ENCODE data around the gene SUSD1. TPM values are rescaled to one million over a fixed set of nuclear protein-coding genes. Genes with fewer than 3 reads are reported as not detected.

SUSD1 gene
- total and polyA plus RNA-seq, 2 donors = 6.4 to 9.0 TPM

- Histone ChIP-seq H3K27ac (ENCODE audit: low read depth in 1 of 2, low read length in 1 of 2) (no peak overlapping the region), H3K9me3 (ENCODE audit: control insufficient read depth in 2 of 2, insufficient read depth in 1 of 2, low read length in 1 of 2) (peaks cover 0 to 4% of the 10 kb centered on the region in 2 donors), H3K4me3 (ENCODE audit: low read length in 2 of 2) (no peak overlapping the region), H3K4me1 (ENCODE audit: control insufficient read depth in 2 of 2, insufficient read depth in 2 of 2, low read length in 2 of 2) (peaks cover 15 to 31% of the 10 kb centered on the region in 2 donors), H3K36me3 (ENCODE audit: control insufficient read depth in 2 of 2, insufficient read depth in 2 of 2, low read length in 1 of 2) (no peaks in the 10 kb centered on the region), H3K27me3 (ENCODE audit: control insufficient read depth in 2 of 2, insufficient read depth in 1 of 2, low read length in 1 of 2) (peaks cover 0 to 6% of the 10 kb centered on the region in 2 donors)
- WGBS = 76% methylated on average over 4 of the region's 4 CpGs
- DNase-seq (ENCODE audit: low read depth in 6 of 9, low spot score in 9 of 9) = no peak
These were observed 4.7 kb upstream of the SUSD1 start for GRCh38 chr9:112179816-112180215.

DNA sequence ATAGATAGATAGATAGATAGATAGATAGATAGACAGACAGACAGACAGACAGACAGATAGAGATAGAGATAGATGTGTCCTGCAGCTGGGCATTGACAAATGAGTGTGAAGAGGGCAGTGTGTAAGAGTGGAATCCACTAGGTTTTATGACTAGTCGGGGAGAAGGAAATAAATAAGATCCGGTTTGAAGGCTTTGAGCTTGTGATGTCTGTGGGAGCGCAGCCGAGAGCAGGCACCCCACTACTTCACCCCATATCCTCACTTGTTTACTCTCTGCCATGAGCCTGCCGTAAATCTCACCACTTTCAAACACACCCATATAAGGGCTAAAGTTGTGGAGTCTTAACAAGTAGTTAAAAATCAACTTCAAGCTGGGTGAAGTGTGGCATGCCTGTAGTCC lies 1.4 kb upstream of the SUSD1 start:
- WGBS = 36% methylated on average over 5 of the region's 5 CpGs

GRCh38 chr9:112175796-112176315 lies 759 bp upstream of the SUSD1 start:
- H3K36me3 ChIP-seq (ENCODE audit: control insufficient read depth in 2 of 2, insufficient read depth in 2 of 2, low read length in 1 of 2) = no peaks in the 10 kb centered on the region
- peaks cover 0 to 9% of the 10 kb centered on the region in 2 donors for H3K27me3 ChIP-seq (ENCODE audit: control insufficient read depth in 2 of 2, insufficient read depth in 1 of 2, low read length in 1 of 2)
- peak overlapping the region in 1 of 2 donors; percentile 47 for H3K4me3 ChIP-seq (ENCODE audit: low read length in 2 of 2)
- H3K27ac ChIP-seq (ENCODE audit: low read depth in 1 of 2, low read length in 1 of 2) = no peak overlapping the region
- H3K4me1 ChIP-seq (ENCODE audit: control insufficient read depth in 2 of 2, insufficient read depth in 2 of 2, low read length in 2 of 2) = peaks cover 14 to 36% of the 10 kb centered on the region in 2 donors
- no peak for DNase-seq (ENCODE audit: low read depth in 6 of 9, low spot score in 9 of 9)
- H3K9me3 ChIP-seq (ENCODE audit: control insufficient read depth in 2 of 2, insufficient read depth in 1 of 2, low read length in 1 of 2) = no peaks in the 10 kb centered on the region
- WGBS = 95% methylated on average over 17 of the region's 17 CpGs

More for the DNA sequence above, 1.4 kb upstream of the SUSD1 start:
- Histone ChIP-seq H3K27me3 (ENCODE audit: control insufficient read depth in 2 of 2, insufficient read depth in 1 of 2, low read length in 1 of 2) (peaks cover 0 to 9% of the 10 kb centered on the region in 2 donors), H3K27ac (ENCODE audit: low read depth in 1 of 2, low read length in 1 of 2) (no peak overlapping the region), H3K9me3 (ENCODE audit: control insufficient read depth in 2 of 2, insufficient read depth in 1 of 2, low read length in 1 of 2) (no peaks in the 10 kb centered on the region), H3K36me3 (ENCODE audit: control insufficient read depth in 2 of 2, insufficient read depth in 2 of 2, low read length in 1 of 2) (no peaks in the 10 kb centered on the region), H3K4me1 (ENCODE audit: control insufficient read depth in 2 of 2, insufficient read depth in 2 of 2, low read length in 2 of 2) (peaks cover 18 to 41% of the 10 kb centered on the region in 2 donors), H3K4me3 (ENCODE audit: low read length in 2 of 2) (no peak overlapping the region)
- DNase-seq (ENCODE audit: low read depth in 6 of 9, low spot score in 9 of 9) = peak in 1 of 9 donors; percentile 34

GRCh38 chr9:112174222-112174964 lies 704 bp downstream of the SUSD1 start:
- peak in 4 of 9 donors; percentile 37 to 74 (median 54) for DNase-seq (ENCODE audit: low read depth in 6 of 9, low spot score in 9 of 9)

DNA sequence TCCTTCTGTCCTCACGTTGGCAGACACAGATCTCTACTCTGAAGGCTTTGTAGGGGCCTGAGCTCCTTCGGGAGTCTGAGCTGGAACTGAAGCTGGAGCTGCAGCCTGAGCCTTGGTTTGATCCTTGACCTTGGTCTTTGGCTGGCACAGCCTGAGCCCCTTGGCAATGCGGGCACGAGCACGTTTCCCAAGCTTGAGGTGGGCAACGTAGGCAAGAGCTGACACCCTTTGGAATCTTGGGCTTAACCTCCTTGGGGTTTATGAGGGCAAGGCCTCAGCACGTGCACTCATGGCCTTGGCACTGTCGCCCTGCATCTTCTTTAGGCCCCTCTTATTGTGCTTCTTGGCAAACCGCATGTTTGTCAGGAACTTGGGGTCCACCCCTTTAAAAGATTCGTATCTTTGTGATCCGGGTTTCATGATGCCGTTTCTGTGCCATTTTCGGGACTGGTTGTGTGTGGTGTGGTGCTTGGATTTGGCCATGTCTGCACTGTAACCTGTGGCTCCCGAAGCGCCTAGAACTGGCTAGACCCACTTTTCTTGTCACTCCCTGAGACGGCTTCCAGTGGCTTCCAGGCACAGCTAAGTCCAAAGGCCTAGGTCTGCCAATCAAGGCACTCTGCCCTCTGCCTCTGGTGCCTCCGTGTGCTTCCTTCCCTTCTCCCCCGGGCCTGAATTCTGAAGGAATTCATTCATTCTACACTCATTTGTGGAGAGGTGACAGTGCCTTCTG lies 1.4 kb downstream of the SUSD1 start:
- H3K36me3 ChIP-seq (ENCODE audit: control insufficient read depth in 2 of 2, insufficient read depth in 2 of 2, low read length in 1 of 2) = no peaks in the 10 kb centered on the region

More at GRCh38 chr9:112174222-112174964, 704 bp downstream of the SUSD1 start:
- WGBS = 4% methylated on average over 42 of the region's 42 CpGs
- Histone ChIP-seq H3K4me3 (ENCODE audit: low read length in 2 of 2) (peak overlapping the region; percentile 52 to 81), H3K27ac (ENCODE audit: low read depth in 1 of 2, low read length in 1 of 2) (peak overlapping the region in 1 of 2 donors; percentile 62), H3K4me1 (ENCODE audit: control insufficient read depth in 2 of 2, insufficient read depth in 2 of 2, low read length in 2 of 2) (peaks cover 3 to 24% of the 10 kb centered on the region in 2 donors), H3K36me3 (ENCODE audit: control insufficient read depth in 2 of 2, insufficient read depth in 2 of 2, low read length in 1 of 2) (no peaks in the 10 kb centered on the region), H3K27me3 (ENCODE audit: control insufficient read depth in 2 of 2, insufficient read depth in 1 of 2, low read length in 1 of 2) (peaks cover 0 to 9% of the 10 kb centered on the region in 2 donors), H3K9me3 (ENCODE audit: control insufficient read depth in 2 of 2, insufficient read depth in 1 of 2, low read length in 1 of 2) (no peaks in the 10 kb centered on the region)

DNA sequence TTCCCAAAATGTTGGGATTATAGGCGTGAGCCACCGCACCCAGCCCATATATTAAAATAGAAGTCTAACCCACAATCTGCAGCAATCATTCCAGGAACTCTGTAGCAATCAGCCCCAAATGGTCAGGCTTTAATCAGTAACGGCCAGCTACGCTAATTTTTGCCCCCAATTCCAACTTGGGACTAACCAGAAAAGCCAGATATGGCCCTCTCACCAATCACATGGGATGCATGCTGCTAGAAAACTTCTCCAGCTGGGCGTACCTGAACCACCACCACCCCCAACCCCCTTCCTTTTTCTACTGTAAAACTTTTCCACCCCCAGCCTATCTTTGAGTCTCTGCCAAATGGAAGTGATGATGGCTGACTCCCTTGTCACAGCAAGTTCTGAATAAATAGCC lies 4.1 kb downstream of the SUSD1 start:
- H3K27ac ChIP-seq (ENCODE audit: low read depth in 1 of 2, low read length in 1 of 2) = no peak overlapping the region

More for the DNA sequence above, 1.4 kb downstream of the SUSD1 start:
- WGBS = 92% methylated on average over 18 of the region's 18 CpGs
- no peak for DNase-seq (ENCODE audit: low read depth in 6 of 9, low spot score in 9 of 9)
- Histone ChIP-seq H3K27ac (ENCODE audit: low read depth in 1 of 2, low read length in 1 of 2) (no peak overlapping the region), H3K4me1 (ENCODE audit: control insufficient read depth in 2 of 2, insufficient read depth in 2 of 2, low read length in 2 of 2) (peaks cover 3 to 25% of the 10 kb centered on the region in 2 donors), H3K9me3 (ENCODE audit: control insufficient read depth in 2 of 2, insufficient read depth in 1 of 2, low read length in 1 of 2) (no peaks in the 10 kb centered on the region), H3K27me3 (ENCODE audit: control insufficient read depth in 2 of 2, insufficient read depth in 1 of 2, low read length in 1 of 2) (peaks cover 0 to 9% of the 10 kb centered on the region in 2 donors), H3K4me3 (ENCODE audit: low read length in 2 of 2) (no peak overlapping the region)

DNA sequence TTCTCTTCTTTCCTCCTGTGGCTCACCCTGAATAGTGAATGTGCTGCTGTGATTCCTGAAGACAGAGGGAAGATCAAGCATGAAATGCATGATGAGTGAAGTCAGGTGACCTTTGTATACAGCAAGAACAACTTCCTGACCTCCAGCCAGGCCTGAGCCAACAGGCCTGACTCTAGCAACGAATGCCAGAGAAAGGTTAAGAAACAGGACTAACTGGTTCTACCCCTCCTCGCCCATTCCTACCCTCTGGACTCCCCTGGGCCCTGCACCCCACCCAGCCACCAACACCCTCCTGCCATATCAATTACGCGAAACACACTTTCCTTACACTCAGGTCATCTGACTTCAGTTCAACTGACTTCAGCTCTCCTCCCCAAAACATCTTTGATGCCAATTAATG lies 4.9 kb downstream of the SUSD1 start:
- Histone ChIP-seq H3K27me3 (ENCODE audit: control insufficient read depth in 2 of 2, insufficient read depth in 1 of 2, low read length in 1 of 2) (peaks cover 0 to 3% of the 10 kb centered on the region in 2 donors), H3K36me3 (ENCODE audit: control insufficient read depth in 2 of 2, insufficient read depth in 2 of 2, low read length in 1 of 2) (no peaks in the 10 kb centered on the region), H3K4me1 (ENCODE audit: control insufficient read depth in 2 of 2, insufficient read depth in 2 of 2, low read length in 2 of 2) (peaks cover 3 to 20% of the 10 kb centered on the region in 2 donors), H3K4me3 (ENCODE audit: low read length in 2 of 2) (no peak overlapping the region), H3K27ac (ENCODE audit: low read depth in 1 of 2, low read length in 1 of 2) (no peak overlapping the region), H3K9me3 (ENCODE audit: control insufficient read depth in 2 of 2, insufficient read depth in 1 of 2, low read length in 1 of 2) (no peaks in the 10 kb centered on the region)
- WGBS = 95% methylated on average over 4 of the region's 4 CpGs
- no peak for DNase-seq (ENCODE audit: low read depth in 6 of 9, low spot score in 9 of 9)

More for the DNA sequence above, 4.1 kb downstream of the SUSD1 start:
- DNase-seq (ENCODE audit: low read depth in 6 of 9, low spot score in 9 of 9) = no peak
- no peaks in the 10 kb centered on the region for H3K9me3 ChIP-seq (ENCODE audit: control insufficient read depth in 2 of 2, insufficient read depth in 1 of 2, low read length in 1 of 2)
- WGBS = 97% methylated on average over 5 of the region's 5 CpGs
- H3K4me3 ChIP-seq (ENCODE audit: low read length in 2 of 2) = no peak overlapping the region
- H3K27me3 ChIP-seq (ENCODE audit: control insufficient read depth in 2 of 2, insufficient read depth in 1 of 2, low read length in 1 of 2) = peaks cover 0 to 9% of the 10 kb centered on the region in 2 donors
- peaks cover 3 to 26% of the 10 kb centered on the region in 2 donors for H3K4me1 ChIP-seq (ENCODE audit: control insufficient read depth in 2 of 2, insufficient read depth in 2 of 2, low read length in 2 of 2)
- H3K36me3 ChIP-seq (ENCODE audit: control insufficient read depth in 2 of 2, insufficient read depth in 2 of 2, low read length in 1 of 2) = no peaks in the 10 kb centered on the region

DNA sequence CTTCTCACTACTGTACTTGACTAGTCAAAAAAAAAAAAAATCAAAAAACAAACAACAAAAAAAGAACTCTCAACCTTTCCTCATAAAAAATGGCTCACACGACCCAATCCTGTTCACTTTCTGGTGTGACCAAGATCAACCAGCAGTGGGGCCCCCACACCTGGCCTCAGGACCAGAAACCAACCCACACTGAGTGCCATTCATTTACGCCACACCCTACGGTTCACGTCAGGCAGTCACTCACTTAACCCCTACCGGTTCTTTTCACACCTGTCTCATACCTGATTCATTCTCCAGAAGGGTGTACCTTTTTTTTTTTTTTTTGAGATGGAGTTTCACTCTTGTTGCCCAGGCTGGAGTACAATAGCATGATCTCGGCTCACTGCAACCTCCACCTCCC lies 5.7 kb downstream of the SUSD1 start:
- 86% methylated on average over 6 of the region's 6 CpGs for WGBS
- Histone ChIP-seq H3K9me3 (ENCODE audit: control insufficient read depth in 2 of 2, insufficient read depth in 1 of 2, low read length in 1 of 2) (no peaks in the 10 kb centered on the region), H3K4me3 (ENCODE audit: low read length in 2 of 2) (no peak overlapping the region), H3K27ac (ENCODE audit: low read depth in 1 of 2, low read length in 1 of 2) (no peak overlapping the region), H3K27me3 (ENCODE audit: control insufficient read depth in 2 of 2, insufficient read depth in 1 of 2, low read length in 1 of 2) (peaks cover 0 to 2% of the 10 kb centered on the region in 2 donors), H3K36me3 (ENCODE audit: control insufficient read depth in 2 of 2, insufficient read depth in 2 of 2, low read length in 1 of 2) (no peaks in the 10 kb centered on the region), H3K4me1 (ENCODE audit: control insufficient read depth in 2 of 2, insufficient read depth in 2 of 2, low read length in 2 of 2) (peaks cover 3 to 18% of the 10 kb centered on the region in 2 donors)
- DNase-seq (ENCODE audit: low read depth in 6 of 9, low spot score in 9 of 9) = no peak

DNA sequence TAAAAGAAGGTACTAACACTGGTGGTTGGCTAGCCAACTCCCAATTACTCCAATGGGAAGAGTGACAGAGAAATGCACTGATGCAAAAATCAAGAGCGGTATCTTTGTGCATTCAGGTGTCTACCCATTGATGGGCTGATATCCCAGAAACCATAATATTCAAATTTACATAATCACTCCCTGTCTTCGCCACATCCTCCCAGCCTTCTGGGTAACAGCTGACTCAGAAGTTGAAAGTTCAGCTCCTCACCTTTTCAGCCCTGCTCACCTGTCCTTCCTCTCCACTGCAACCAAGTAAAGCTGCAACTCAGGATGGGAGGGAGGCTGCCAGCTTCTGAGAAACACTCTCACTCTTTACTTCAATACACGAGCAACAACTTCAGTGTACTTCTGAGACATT lies 6.9 kb downstream of the SUSD1 start:
- H3K9me3 ChIP-seq (ENCODE audit: control insufficient read depth in 2 of 2, insufficient read depth in 1 of 2, low read length in 1 of 2) = no peaks in the 10 kb centered on the region
- no peak for DNase-seq (ENCODE audit: low read depth in 6 of 9, low spot score in 9 of 9)
- WGBS = 76% methylated on average over 3 of the region's 3 CpGs
- no peak overlapping the region for H3K27ac ChIP-seq (ENCODE audit: low read depth in 1 of 2, low read length in 1 of 2)
- H3K4me1 ChIP-seq (ENCODE audit: control insufficient read depth in 2 of 2, insufficient read depth in 2 of 2, low read length in 2 of 2) = peaks cover 0 to 10% of the 10 kb centered on the region in 2 donors
- H3K4me3 ChIP-seq (ENCODE audit: low read length in 2 of 2) = no peak overlapping the region
- H3K36me3 ChIP-seq (ENCODE audit: control insufficient read depth in 2 of 2, insufficient read depth in 2 of 2, low read length in 1 of 2) = no peaks in the 10 kb centered on the region
- H3K27me3 ChIP-seq (ENCODE audit: control insufficient read depth in 2 of 2, insufficient read depth in 1 of 2, low read length in 1 of 2) = no peaks in the 10 kb centered on the region
